AG04450 (cell line): ENCODE data around the gene MTERF2. TPM values are rescaled to one million over a fixed set of nuclear protein-coding genes. Genes with fewer than 3 reads are reported as not detected.

Source experiments
- CTCF ChIA-PET: fragments of 300-600, 350-600 bp; formaldehyde crosslinking; extraction: SDS; loops from one replicate; lab custom pipeline; 2022; ENCODE audit warnings: antibody characterized with exemption, inconsistent platforms; lab: Charles Lee
- POLR2A ChIA-PET: fragments of 350-600 bp; formaldehyde crosslinking; extraction: SDS; loops from one replicate; lab custom pipeline; 2021; ENCODE audit warnings: antibody characterized with exemption, inconsistent platforms; lab: Yijun Ruan, JAX
- DNase-seq: peaks from one replicate; pipeline ENCODE4 v3.0.0-alpha.2; 2011; ENCODE audit warnings: low read depth, low spot score
- H3K27ac ChIP-seq: one replicate; pipeline ENCODE4 v1.5.1; 2012; ENCODE audit warnings: low read depth, low read length, control low read depth
- H3K27me3 ChIP-seq: one replicate; pipeline ENCODE4 v1.6.0; 2012; ENCODE audit warnings: low read length; ENCODE audit not compliant: control insufficient read depth, insufficient read depth
- H3K4me3 ChIP-seq: 2 replicates; pipeline ENCODE4 v1.5.1; 2011; ENCODE audit warnings: mild to moderate bottlenecking, low read depth, low read length, control low read depth
- H3K9me3 ChIP-seq: 2 replicates; pipeline ENCODE4 v1.5.1; 2012; ENCODE audit warnings: low read length; ENCODE audit not compliant: control insufficient read depth, insufficient read depth
- CTCF ChIP-seq: IDR thresholded peaks from 2 replicates; pipeline ENCODE4 v1.5.1; 2011; ENCODE audit warnings: low read depth, low read length, control low read depth, inconsistent platforms
- polyA plus RNA-seq: library from polyadenylated mRNA; depleted of rRNA; stranded (reverse); fragments of >200 nt; gene quantifications from 2 replicates; pipeline ENCODE4 v1.2.3, GENCODE V29; 2011

Gene MTERF2
- polyA plus RNA-seq, 1 experiment: 7.5 TPM

GRCh38 chr12:106984588-106985137 is 2.3 kb downstream of the MTERF2 start:
- no peak for DNase-seq
- H3K27ac ChIP-seq: no peak overlapping the region
- no peaks in the 10 kb centered on the region for H3K9me3 ChIP-seq
- H3K27me3 ChIP-seq: no peaks in the 10 kb centered on the region
- ChIA-PET POLR2A (interaction anchor here (1.6 kb wide), 1 partner anchor 29 kb away, joined by 5 read pairs; the partner anchor contains the start of gene TMEM263), CTCF (interaction anchor here (1.2 kb wide), 1 partner anchor 107 kb away, joined by 3 read pairs; no protein-coding TSS in a partner anchor)
- no peak for TF ChIP-seq CTCF
- H3K4me3 ChIP-seq: no peak overlapping the region

- no peak for DNase-seq
- H3K27ac ChIP-seq: no peak overlapping the region
- ChIA-PET CTCF (no interaction called here), POLR2A (no interaction called here)
- no peak for TF ChIP-seq CTCF
- H3K9me3 ChIP-seq: no peaks in the 10 kb centered on the region
- no peaks in the 10 kb centered on the region for H3K27me3 ChIP-seq
- H3K4me3 ChIP-seq: no peak overlapping the region
Observed at GRCh38 chr12:106982229-106982628, 4.7 kb downstream of the MTERF2 start.

- DNase-seq: no peak
- Histone ChIP-seq H3K4me3 (no peak overlapping the region), H3K27me3 (no peaks in the 10 kb centered on the region), H3K27ac (no peak overlapping the region), H3K9me3 (no peaks in the 10 kb centered on the region)
- TF ChIP-seq CTCF: no peak
- ChIA-PET CTCF (interaction anchor here (1.0 kb wide), 1 partner anchor 150 kb away, joined by 3 read pairs; no protein-coding TSS in a partner anchor), POLR2A (interaction anchor here (0.8 to 1.7 kb wide), 2 partner anchors 25 to 26 kb away, joined by 4 to 6 read pairs; partner anchors contain the start of gene TMEM263)
Observed at GRCh38 chr12:106981788-106982187, 5.2 kb downstream of the MTERF2 start.

- CTCF ChIA-PET: interaction anchor here (1.0 kb wide), 1 partner anchor 151 kb away, joined by 3 read pairs; no protein-coding TSS in a partner anchor
- POLR2A ChIA-PET: interaction anchor here (0.6 to 1.7 kb wide), 2 partner anchors 25 to 1061 kb away, joined by 3 to 6 read pairs; partner anchors contain the start of gene TMEM263
Observed at GRCh38 chr12:106980944-106981343, 6.0 kb downstream of the MTERF2 start.

More at GRCh38 chr12:106980944-106981343, 6.0 kb downstream of the MTERF2 start:
- DNase-seq: no peak
- TF ChIP-seq CTCF: no peak
- H3K27ac ChIP-seq: no peak overlapping the region
- no peaks in the 10 kb centered on the region for H3K9me3 ChIP-seq
- no peaks in the 10 kb centered on the region for H3K27me3 ChIP-seq
- no peak overlapping the region for H3K4me3 ChIP-seq
